NCI-H510A (cell line): Measurements from ENCODE around the gene C4A.
"Not testable (repeated sequence)": the region's sequence is repeated elsewhere in the genome, so short reads cannot be mapped to it uniquely, and the experiment has no call there.

Source experiments
- DNase-seq: peaks from one replicate; lab custom pipeline; 2025; lab: John Stamatoyannopoulos, UW

C4A gene

DNA sequence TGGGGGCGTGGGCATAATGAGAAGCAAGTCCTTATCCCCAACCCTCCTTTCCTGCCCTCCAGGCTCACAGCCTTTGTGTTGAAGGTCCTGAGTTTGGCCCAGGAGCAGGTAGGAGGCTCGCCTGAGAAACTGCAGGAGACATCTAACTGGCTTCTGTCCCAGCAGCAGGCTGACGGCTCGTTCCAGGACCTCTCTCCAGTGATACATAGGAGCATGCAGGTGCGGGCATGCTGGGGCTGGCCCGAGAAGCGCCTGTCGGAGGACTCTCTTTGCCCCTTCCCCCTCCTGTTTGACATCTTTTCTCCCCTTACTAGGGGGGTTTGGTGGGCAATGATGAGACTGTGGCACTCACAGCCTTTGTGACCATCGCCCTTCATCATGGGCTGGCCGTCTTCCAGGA is 46.8 kb downstream of the C4A start:
- DNase-seq, result not testable (repeated sequence)

DNA sequence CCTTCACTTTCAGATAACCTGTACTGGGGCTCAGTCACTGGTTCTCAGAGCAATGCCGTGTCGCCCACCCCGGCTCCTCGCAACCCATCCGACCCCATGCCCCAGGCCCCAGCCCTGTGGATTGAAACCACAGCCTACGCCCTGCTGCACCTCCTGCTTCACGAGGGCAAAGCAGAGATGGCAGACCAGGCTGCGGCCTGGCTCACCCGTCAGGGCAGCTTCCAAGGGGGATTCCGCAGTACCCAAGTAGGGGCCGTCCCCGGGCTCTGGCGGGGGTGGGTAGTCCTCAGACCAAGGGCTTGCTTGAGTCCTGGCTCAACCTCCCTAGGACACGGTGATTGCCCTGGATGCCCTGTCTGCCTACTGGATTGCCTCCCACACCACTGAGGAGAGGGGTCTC is 47.7 kb downstream of the C4A start:
- DNase-seq, result not testable (repeated sequence)

DNA sequence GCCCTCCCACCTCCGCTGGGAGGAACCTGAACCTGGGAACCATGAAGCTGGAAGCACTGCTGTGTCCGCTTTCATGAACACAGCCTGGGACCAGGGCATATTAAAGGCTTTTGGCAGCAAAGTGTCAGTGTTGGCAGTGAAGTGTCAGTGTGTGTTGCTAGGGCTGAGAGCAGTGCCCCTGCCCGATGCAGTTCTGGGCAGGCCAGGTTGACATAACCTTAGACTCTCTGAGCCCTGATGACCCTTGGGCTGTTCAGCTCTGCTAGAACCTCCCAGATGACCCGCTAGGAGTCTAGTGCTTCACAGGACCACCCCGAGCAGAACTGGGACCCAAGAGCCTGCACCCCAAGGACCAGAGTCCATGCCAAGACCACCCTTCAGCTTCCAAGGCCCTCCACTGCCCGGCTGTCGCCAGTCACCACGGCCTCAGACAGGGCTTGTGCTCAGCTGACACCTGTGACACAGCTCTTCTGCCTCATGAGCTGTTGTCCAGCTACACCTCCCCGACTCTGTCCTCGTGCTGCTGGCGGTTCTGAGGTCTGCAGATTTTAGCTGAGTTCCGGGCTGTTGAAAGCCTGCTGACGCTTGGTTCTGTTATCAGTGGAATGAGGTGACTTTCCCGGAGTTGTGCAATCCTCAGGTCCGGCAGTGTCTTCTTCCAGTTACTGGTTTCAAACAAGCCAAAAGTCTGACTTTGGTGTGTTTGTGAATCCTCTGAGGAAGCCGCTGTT is 53.6 kb downstream of the C4A start:
- not testable (repeated sequence) for DNase-seq

DNA sequence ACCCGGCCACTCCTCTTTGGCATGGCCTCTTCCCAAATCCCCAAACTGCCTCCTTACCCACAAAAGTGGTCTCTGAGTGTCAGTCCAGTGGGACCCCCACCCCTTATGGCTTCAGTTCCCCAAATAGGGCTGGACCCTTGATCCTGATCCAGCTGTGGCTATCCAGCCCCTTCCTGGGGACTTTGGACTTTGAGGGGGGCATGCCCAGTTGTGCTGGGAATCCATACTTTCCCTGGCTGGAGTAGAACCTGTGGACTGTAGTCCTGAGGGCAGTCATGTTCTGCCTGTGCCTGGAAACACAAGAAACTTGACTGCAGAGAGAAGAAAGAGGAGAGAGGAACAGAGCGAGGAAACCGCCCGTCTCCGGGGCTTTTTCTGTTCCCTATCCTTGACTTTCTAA is 55.3 kb downstream of the C4A start:
- not testable (repeated sequence) for DNase-seq

DNA sequence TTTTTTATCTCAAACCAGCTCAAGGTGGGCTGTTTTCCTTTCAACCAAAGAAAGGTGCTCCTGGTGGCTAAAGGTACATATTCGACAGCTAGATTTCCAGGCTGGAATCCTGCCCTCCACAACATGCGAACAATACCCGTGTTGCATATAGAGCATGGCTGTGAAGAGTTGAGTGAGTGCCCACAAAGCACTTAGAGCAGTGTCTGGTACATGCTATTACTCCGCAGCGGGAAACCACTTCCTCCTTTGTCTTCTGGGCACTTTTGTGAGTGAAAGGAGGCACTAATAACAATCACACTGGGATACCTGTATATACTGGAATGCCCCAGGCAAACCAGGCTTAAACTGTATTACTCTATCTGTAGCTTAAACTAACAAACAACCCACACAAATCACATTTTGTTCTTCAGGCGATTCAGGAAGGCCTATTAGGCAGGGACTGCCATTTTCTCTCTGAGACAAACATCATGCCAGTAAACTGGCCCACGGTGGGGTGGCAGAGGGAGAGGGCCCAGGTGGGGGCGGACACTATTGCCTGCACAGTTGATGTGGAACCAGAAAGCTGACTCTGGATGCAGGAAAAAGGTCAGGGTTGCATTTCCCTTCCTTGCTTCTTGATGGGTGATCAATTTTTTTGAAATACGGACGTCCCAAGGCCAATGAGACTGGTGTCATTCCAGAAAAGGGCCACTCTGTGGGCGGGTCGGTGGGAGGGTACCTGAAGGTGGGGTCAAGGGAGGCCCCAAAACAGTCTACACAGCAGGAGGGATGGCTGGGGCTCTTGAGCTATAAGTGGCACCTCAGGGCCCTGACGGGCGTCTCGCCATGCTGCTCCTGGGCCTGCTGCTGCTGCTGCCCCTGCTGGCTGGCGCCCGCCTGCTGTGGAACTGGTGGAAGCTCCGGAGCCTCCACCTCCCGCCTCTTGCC is 56.0 kb downstream of the C4A start, which contains the start of gene CYP21A2:
CYP21A2 (plus strand) TSS at position 818 of the 927 bp plus-strand sequence; CDS start at position 826, 8 bp downstream.
- DNase-seq, result not testable (repeated sequence)

DNA sequence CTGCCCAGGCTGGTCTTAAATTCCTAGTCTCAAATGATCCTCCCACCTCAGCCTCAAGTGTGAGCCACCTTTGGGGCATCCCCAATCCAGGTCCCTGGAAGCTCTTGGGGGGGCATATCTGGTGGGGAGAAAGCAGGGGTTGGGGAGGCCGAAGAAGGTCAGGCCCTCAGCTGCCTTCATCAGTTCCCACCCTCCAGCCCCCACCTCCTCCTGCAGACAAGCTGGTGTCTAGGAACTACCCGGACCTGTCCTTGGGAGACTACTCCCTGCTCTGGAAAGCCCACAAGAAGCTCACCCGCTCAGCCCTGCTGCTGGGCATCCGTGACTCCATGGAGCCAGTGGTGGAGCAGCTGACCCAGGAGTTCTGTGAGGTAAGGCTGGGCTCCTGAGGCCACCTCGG is 57.0 kb downstream of the C4A start:
- not testable (repeated sequence) for DNase-seq

DNA sequence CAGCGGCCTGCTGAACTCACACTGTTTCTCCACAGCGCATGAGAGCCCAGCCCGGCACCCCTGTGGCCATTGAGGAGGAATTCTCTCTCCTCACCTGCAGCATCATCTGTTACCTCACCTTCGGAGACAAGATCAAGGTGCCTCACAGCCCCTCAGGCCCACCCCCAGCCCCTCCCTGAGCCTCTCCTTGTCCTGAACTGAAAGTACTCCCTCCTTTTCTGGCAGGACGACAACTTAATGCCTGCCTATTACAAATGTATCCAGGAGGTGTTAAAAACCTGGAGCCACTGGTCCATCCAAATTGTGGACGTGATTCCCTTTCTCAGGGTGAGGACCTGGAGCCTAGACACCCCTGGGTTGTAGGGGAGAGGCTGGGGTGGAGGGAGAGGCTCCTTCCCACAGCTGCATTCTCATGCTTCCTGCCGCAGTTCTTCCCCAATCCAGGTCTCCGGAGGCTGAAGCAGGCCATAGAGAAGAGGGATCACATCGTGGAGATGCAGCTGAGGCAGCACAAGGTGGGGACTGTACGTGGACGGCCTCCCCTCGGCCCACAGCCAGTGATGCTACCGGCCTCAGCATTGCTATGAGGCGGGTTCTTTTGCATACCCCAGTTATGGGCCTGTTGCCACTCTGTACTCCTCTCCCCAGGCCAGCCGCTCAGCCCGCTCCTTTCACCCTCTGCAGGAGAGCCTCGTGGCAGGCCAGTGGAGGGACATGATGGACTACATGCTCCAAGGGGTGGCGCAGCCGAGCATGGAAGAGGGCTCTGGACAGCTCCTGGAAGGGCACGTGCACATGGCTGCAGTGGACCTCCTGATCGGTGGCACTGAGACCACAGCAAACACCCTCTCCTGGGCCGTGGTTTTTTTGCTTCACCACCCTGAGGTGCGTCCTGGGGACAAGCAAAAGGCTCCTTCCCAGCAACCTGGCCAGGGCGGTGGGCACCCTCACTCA is 57.7 kb downstream of the C4A start:
- not testable (repeated sequence) for DNase-seq

DNA sequence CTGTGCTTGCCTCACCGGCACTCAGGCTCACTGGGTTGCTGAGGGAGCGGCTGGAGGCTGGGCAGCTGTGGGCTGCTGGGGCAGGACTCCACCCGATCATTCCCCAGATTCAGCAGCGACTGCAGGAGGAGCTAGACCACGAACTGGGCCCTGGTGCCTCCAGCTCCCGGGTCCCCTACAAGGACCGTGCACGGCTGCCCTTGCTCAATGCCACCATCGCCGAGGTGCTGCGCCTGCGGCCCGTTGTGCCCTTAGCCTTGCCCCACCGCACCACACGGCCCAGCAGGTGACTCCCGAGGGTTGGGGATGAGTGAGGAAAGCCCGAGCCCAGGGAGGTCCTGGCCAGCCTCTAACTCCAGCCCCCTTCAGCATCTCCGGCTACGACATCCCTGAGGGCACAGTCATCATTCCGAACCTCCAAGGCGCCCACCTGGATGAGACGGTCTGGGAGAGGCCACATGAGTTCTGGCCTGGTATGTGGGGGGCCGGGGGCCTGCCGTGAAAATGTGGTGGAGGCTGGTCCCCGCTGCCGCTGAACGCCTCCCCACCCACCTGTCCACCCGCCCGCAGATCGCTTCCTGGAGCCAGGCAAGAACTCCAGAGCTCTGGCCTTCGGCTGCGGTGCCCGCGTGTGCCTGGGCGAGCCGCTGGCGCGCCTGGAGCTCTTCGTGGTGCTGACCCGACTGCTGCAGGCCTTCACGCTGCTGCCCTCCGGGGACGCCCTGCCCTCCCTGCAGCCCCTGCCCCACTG is 58.6 kb downstream of the C4A start:
- DNase-seq, result not testable (repeated sequence)

DNA sequence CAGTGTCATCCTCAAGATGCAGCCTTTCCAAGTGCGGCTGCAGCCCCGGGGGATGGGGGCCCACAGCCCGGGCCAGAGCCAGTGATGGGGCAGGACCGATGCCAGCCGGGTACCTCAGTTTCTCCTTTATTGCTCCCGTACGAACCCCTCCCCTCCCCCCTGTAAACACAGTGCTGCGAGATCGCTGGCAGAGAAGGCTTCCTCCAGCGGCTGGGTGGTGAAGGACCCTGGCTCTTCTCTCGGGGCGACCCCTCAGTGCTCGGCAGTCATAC is 59.1 kb downstream of the C4A start:
- DNase-seq, result not testable (repeated sequence)

DNA sequence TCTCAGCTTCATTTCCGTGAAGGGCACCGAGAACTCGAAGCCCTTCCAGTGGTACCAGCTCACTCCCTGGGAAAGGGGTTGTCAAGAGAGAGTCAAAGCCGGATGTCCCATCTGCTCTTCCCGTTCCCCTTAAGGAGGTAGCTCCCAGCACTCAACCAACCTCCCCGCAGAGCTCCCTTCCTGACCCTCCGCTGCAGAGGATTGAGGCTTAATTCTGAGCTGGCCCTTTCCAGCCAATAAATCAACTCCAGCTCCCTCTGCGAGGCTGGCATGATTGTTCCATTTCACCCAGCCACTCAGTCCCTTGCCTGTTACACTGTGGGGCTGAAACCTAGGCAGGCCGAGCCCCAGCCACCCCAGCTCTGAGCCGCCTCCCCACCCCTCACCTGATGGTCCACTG is 59.5 kb downstream of the C4A start:
- not testable (repeated sequence) for DNase-seq

DNA sequence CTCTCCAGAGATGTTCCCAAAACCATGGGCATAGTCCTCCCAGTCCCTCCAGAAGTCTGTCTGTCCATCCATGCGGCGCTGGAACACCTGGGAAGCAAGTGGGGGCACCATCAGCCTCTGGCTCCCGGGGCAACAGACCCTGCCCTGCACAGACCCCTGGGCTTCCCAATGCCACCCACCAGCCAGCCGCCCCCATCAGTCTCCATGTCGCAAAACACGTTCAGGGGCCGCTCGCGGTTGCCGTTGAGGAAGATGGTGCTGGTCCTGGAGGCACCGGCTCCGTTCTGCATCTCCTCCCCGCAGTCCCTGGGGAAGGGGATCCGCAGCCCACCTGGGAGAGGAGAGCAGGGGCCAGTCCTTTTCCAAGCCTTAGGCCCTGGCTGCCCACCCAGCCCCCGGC is 60.4 kb downstream of the C4A start:
- not testable (repeated sequence) for DNase-seq

DNA sequence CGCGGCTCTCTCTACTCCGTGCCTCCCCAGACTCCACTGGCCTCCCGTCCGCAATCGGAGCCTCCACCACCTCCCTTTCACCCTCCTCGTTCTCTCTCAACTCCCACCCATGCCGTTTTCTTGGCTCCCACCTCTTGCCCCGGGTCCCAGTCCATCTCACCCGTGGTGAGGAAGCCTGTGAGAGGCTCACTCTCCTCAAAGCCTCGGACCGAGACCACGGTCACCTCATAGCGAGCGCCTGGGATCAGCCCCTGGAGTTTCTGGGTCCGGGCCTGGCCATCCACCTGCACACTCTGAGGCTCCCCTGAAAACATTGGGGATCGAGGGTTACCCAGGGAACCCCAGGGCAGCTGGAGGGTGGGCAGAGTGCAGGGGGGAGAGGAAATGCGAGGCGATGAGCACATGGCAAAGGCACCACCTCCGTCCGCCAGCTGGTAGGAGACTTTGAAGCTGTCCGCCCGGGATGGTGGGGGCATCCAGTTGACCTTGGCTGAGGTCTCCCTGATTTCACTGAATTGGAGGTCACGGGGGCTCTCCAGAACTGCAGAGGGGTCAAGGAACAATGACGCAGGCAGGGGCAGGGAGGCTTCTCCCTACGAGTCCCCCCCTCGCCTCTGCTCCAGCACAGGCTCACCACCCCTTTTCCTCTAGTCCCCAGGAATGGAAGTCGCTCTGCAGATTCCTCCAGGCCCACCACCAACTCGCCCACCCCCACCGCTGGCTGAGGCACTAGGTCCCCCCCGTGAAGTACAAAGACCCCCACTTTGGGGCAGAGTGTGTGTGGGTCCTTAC is 61.9 kb downstream of the C4A start:
- DNase-seq, result not testable (repeated sequence)

DNA sequence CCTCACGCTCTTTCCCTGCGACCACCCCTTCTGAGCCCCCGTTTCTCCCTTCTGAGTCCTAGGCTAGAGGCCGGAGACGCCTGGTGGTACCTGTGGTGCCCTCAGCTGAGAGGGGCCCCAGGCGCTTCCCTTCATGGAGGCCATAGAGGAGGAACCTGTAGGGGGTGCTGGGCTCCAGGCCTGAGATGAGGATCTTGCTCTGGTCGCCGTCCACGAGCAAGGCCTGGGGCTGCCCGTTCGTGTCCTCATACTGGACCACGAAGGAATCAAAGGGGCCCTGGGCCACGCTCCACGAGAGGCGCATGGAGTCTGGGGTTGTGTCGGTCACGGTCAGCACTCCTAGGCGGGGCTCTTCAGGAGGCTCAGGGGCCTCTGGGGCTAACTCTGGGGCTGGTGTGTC is 63.1 kb downstream of the C4A start:
- DNase-seq, result not testable (repeated sequence)

DNA sequence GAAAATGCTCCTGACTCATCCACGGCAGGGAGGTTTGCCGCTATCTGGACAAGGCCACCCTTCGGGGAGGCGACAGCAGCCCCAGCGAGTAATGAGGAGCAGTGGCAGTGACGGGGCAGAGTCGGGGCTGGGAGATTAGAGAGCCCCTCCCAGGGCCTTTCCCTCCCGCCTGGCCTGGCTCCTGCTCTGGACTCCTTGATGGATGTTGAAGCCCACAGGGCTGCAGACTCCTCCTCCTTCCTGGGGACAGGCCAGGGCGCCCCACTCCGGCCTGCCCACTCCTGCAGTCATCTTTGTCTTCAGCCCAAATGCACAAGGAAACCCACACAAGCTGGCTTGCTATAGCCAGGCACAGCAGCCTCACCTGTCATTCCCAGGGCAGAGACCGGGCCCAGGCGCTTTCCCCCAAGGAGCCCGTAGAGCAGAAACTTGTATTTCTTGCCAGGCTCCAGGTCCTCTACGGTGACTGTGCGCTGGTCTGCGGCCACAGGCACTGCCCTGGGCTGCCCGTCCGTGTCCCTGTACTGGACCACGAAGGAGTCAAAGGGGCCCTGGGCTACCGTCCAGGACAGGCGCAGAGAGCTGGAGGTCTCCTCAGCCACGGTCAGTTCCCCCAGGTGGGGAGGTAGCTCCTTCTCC is 64.1 kb downstream of the C4A start:
- no peak for DNase-seq

DNA sequence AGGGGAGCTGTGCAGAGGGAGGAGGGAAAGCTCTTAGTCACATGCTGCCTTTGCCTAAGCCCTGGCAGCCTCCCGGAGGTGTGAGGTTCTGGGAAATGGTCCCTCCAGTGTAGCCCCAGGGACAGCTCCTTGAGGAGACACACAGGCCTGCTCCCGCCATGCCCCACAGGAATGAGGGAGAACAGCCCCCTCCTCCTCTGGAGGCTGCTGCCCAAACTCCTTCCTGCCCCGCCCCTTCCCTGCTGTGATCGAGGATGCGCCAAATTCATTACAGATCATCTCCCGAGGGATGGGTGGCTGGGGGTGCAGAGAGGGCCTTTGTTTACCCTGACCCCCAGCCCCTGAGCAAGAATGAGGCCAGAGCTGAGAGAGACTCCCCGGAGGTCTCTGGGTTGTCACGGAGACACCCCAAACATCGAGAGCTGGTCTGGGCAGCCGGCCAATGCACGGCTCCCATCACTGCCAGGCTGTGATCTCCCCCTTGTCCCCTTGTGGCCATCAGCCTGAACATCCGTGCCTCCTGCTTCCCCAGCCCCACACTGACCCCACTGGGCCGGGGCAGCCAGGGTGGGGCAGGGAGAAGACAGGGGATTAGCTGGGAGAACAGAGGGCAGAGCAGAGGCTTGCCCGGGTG is 64.7 kb downstream of the C4A start:
- DNase-seq, result no peak

DNA sequence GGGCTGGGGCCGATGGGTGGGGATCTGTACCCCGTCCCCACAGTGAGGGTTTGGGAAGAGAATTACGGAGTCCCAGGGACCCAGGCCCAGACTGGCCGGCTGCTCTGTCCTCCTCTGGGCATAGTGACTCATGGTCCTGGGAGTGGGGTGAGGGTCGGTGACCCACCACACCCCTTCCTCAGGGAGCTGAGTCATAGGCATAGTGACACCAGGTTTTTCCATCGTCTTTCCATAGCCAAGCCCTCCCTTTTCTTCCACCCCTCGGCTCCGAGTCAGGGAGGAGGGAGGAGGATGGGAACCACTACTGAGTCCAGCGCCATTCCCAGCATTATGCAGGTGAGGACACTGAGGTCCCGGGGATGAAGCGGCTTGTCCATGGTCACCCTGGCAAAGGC is 65.2 kb downstream of the C4A start:
- DNase-seq, result no peak

DNA sequence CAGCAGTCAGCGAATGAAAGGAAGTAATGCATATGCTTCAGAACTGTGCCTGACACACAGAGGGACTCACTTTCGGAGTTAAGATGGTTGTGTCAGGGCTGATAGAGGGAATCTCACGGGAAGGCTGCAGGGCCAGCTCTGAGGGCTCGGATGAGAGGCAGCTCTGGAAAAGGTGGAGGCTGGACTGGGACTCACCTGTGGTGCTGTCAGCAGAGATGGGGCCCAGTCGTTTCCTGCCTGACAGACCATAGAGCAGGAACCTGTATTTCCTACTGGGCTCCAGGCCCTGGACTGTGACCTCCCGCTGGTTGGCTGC is 65.6 kb downstream of the C4A start:
- DNase-seq, result no peak

DNA sequence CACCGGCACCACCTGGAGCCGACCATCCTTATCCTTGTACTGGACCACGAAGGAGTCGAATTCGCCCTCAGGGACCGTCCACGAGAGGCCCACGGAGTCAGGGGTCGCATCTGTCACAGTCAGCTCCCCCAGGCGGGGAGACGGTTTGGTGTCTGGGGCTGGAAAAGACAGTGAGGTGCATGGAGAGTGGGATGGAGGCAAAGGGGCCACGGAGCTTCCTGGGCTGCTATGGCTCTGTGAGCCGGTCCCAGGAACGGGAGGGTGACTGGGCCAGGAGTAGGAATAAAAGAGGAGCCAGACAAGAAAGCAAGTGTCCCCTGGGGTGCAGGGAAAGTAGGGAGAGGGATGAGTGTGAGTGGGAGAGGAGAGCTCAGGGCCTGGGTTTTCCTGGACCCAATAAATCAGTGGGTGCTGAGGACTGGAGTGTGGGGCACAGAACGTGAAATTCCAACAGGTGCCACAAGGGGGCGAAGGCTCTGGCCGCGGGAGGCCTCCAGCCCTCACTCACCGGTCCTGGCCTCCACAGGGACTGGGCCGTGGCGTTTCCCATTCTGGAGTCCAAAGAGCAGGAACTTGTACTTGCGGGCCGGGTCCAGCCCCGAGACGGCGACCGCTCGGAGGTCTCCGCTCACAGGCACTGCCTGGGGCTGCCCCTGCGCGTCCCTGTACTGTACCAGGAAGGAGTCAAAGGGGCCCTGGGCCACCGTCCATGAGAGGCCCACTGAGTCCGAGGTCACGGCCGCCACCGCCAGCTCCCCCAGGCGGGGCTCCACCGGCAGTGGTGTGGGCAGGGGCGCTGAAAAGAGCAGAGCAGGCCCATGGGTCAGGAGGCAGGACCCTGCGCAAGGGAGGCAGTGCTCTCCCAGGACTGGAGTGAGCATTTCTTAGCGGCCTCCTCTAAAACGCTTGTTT is 66.3 kb downstream of the C4A start:
- no peak for DNase-seq

DNA sequence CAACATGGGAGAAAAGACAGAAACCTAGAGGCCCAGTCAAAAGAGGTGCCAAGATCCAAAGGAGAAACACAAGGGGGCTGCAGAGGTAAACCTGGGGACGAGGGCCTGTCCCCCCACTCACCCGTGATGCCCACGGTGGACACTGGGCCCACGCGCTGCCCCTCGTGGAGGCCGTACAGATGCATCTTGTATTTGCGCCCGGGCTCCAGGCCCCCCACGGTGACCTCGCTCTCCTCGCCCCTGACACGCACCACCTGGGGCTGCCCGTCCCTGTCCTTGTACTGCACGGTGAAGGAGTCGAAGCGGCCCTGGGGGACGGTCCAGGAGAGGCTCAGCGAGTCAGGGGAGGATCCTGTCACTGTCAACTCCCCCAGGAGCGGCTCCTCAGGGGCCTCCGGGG is 67.3 kb downstream of the C4A start:
- not testable (repeated sequence) for DNase-seq
